KOPT-K1 (cell line): ENCODE measurements around the gene DDX52.
"Not testable (repeated sequence)": the region's sequence is repeated elsewhere in the genome, so short reads cannot be mapped to it uniquely, and the experiment has no call there.

ENCODE experiments used
- H3K27ac ChIP-seq: fragments of 200-600 bp; sonication (generic); 2 replicates; pipeline ENCODE4 v1.5.1; 2016; ENCODE audit warnings: antibody characterized with exemption, mild to moderate bottlenecking, low read depth, low read length; ENCODE audit not compliant: poor library complexity, severe bottlenecking
- H3K36me3 ChIP-seq: fragments of 200-600 bp; sonication (generic); 2 replicates; pipeline ENCODE4 v1.5.1; 2017; ENCODE audit warnings: antibody characterized with exemption, mild to moderate bottlenecking, low read length, moderate library complexity; ENCODE audit not compliant: insufficient read depth
- H3K9me3 ChIP-seq: fragments of 200-600 bp; sonication (generic); 2 replicates; pipeline ENCODE4 v1.5.1; 2017; ENCODE audit warnings: antibody characterized with exemption, low read length, mild to moderate bottlenecking; ENCODE audit not compliant: insufficient read depth, poor library complexity, severe bottlenecking

The DDX52 gene, protein sequence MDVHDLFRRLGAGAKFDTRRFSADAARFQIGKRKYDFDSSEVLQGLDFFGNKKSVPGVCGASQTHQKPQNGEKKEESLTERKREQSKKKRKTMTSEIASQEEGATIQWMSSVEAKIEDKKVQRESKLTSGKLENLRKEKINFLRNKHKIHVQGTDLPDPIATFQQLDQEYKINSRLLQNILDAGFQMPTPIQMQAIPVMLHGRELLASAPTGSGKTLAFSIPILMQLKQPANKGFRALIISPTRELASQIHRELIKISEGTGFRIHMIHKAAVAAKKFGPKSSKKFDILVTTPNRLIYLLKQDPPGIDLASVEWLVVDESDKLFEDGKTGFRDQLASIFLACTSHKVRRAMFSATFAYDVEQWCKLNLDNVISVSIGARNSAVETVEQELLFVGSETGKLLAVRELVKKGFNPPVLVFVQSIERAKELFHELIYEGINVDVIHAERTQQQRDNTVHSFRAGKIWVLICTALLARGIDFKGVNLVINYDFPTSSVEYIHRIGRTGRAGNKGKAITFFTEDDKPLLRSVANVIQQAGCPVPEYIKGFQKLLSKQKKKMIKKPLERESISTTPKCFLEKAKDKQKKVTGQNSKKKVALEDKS

DNA sequence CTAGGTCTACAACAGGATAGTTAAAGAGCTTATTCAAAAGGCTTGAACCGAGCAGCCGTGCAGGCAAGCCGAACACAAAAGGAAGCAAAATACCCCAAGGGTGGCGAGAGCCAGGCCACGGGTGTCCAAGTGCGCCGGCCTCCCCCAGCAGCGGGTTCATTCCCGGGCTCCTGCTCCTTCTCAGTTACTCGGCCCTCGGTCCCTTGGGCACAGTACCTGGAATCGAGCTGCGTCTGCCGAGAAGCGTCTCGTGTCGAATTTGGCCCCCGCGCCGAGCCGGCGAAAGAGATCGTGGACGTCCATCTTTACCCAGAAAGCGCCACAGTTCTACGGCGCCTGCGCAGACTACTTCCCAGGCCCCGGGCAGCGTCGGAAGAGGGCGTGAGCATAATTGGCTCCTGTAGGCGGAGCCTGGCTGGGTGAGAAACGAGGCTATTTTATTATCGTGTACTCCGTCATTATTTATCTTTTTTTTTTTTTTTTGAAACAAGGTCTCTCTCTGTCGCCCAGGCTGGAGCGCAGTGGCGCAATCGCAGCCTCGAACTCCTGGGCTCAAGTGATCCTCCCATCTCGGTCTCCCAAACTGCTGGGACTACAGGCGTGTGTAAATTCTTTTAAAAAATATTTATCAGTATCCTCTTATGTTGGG, at the start of gene DDX52:
DDX52 (minus strand) TSS at position 329 of the 649 bp plus-strand sequence; CDS start at position 303, 26 bp downstream.
- Histone ChIP-seq H3K36me3 (peaks cover 26% of the 10 kb centered on the region), H3K9me3 (no peaks in the 10 kb centered on the region), H3K27ac (peak within 1 kb of the TSS; percentile 71)

DNA sequence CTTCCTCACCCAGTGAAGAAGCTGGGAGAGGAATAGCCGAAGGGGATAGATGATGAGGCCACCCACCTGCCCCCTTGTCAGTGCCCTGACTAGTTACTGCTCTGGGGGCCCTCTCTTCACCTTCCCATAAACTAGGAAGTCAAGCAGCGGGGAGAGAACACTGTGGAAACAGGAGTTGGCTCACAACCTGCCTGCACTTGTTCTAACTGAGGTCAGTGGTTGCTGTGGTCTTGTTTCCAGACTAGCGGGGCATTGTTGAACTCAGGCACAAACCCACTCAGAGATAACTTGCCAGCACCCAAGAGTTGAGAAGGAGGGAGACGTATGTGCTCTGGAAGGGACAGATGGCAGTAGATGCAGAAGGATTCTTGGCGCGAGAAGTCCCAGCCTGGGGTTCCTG, 48.6 kb upstream of the DDX52 start:
- Histone ChIP-seq H3K36me3 (no peaks in the 10 kb centered on the region), H3K9me3 (peaks cover 5% of the 10 kb centered on the region), H3K27ac (no peak overlapping the region)

DNA sequence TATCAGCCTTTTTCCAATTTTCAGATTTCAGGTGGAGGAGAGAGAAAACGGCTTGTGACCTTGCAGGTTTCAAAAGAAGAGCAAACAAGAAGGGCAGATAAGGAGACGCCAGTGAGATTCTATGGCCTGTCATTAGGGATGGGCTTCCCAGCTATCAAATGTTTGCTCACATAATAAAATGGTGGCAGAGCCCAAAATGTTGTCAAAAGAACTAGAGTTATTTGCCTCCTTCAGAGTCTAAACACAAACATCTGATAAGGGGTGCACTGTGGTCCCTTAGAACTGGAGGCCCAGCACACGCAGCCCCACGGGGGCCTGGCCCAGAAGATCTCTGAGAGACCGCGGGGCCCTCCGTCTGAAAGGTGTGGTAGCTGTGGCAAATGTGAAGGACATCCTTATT, 46.1 kb upstream of the DDX52 start:
- Histone ChIP-seq H3K27ac (no peak overlapping the region), H3K36me3 (no peaks in the 10 kb centered on the region), H3K9me3 (no peaks in the 10 kb centered on the region)

DNA sequence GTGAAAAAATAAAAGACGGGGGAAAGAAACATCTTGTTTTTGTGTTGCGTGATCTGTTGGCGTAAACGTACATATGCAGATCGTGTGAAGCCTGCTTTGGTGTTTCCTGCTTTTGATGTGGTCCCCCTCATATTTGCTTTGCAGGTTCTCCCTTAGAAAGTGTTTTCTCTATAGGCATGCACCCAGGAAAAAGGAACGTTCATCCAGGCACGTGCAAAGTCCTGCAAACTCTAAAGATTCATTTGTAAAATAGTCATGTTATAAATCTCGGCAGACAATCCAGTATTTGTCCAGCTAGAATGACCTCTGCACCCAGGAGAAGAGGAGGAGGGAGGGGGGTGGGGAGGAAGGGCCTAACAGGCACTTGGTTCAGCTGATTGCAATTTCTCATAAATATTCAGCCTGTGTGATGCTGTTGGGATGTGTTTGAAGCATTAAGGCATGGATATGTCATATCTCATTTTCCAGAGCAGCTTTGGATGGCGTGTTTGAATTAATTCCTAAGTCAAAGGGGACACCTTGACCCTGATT, 40.3 kb upstream of the DDX52 start:
- H3K27ac ChIP-seq, result no peak overlapping the region
- H3K36me3 ChIP-seq, result no peaks in the 10 kb centered on the region
- peaks cover 5% of the 10 kb centered on the region for H3K9me3 ChIP-seq

DNA sequence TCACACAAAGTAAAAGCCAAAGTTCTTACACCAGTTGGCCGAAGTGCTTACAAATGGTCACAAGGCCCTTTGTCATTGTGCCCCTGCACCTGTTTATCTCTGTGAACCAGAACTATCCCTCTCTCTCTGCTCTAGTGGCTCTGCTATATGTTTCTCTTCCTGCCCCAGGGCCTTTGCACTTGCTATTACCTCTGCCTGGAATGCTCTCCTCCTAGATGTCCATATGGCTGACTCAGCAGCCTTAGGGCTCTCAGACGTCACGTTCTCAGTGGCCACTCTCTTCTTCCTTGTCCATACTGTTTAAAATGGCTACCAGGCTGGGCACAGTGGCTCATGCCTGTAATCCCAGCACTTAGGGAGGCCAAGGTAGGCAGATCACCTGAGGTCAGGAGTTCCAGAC, 38.8 kb upstream of the DDX52 start:
- Histone ChIP-seq H3K9me3 (peaks cover 11% of the 10 kb centered on the region), H3K27ac (no peak overlapping the region), H3K36me3 (no peaks in the 10 kb centered on the region)

DNA sequence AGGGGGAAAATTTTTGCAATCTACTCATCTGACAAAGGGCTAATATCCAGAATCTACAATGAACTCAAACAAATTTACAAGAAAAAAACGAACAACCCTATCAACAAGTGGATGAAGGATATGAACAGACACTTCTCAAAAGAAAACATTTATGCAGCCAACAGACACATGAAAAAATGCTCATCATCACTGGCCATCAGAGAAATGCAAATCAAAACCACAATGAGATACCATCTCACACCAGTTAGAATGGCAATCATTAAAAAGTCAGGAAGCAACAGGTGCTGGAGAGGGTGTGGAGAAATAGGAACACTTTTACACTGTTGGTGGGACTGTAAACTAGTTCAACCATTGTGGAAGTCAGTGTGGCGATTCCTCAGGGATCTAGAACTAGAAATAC, 36.7 kb upstream of the DDX52 start:
- H3K27ac ChIP-seq, H3K36me3 ChIP-seq: not testable (repeated sequence)
- peaks cover 11% of the 10 kb centered on the region for H3K9me3 ChIP-seq

DNA sequence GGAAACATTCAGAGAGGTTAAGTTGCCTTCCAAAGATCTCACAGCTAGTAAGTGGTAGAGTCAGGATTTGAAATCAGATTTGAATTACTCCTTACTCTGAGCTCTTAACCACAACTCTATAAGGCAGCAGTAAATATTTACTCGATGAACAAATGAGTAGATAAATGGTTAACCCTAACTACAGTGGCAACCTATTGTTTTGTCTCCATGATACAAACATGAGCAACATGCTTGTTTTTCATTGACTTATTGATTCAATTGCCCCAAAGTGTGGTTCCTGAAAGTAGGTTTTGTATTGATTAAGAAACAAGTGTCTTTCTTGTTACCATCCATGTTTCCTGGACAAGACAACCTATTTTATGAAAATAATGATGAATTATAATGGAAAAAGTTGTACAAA, 34.8 kb upstream of the DDX52 start:
- Histone ChIP-seq H3K36me3 (no peaks in the 10 kb centered on the region), H3K27ac (no peak overlapping the region), H3K9me3 (peaks cover 11% of the 10 kb centered on the region)

DNA sequence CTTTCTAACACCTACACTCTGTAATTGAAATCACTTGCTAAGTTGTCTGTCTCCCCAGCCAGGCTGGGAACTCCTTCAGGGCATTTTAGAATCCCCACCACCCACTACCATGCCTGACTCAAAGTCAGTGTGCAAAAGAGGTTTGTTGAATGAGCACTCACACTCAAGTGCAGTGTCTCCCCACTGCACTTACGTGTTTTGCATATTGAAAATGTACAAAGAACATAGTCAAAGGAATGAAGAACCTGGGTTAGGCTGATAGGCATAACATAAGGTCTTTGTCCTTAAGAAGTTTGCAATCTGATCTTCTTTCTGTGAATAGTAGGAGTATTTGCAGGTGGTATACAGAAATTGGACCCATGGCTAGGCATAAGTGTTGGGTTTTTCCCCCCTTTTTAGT, 33.8 kb upstream of the DDX52 start:
- Histone ChIP-seq H3K36me3 (no peaks in the 10 kb centered on the region), H3K9me3 (peaks cover 11% of the 10 kb centered on the region), H3K27ac (no peak overlapping the region)

DNA sequence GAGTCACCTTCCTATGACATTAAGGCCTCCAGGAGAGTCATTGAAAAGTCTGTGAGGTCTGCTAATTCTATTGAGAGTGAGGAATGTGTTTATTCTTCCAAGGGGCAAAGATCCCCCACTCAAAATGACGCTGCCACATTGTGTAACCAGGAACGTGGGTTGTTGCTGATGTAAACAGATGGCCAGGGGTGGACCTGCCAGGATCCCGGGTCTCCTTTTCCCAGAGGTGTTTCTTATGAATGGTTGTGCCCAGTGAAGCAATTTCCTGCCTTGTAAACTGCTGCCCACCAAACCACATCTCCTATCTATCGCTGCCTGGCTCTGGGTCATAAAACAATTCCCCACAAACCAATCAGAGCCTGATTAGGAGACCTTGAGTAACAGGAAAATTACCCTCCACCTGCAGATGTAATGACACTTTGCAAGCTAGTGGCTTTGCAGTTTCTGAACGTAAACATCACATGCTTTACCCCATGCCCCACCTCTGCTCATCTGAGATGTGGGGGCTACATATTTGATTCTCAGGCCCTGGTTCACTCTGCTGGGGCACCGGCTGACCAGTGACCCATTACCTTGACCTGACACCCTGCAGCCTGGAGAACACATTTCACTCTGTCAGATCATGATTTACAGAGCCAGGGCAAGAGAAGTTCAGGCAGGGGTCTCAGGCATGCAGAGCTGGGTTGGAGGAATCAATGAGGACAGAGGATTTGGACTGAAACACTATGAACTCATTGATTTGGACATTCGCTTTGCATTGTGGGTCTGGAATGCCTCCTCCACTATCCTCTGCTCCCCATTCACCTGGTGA, 33.1 kb upstream of the DDX52 start:
- Histone ChIP-seq H3K36me3 (no peaks in the 10 kb centered on the region), H3K27ac (no peak overlapping the region), H3K9me3 (peaks cover 11% of the 10 kb centered on the region)

DNA sequence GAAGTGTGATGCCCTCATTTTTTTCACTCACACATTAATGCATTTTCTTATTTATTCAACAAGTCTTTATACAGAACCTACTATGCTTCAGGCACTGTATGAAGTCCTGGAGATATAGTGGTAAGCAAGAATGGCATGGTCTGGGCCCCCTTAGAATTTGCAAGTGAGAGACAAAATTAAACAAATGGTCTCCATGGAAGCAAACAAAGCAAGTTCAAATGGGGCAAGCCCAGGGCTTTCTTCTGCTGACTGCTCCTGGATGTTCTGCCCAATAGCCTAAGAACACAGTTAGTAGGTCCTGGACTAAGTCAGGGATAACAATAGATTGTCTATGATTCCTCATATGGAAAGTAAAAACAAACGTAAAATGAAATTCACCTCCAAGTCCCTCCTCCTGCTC, 31.3 kb upstream of the DDX52 start:
- H3K9me3 ChIP-seq, result peaks cover 11% of the 10 kb centered on the region
- H3K27ac ChIP-seq, result no peak overlapping the region
- no peaks in the 10 kb centered on the region for H3K36me3 ChIP-seq

DNA sequence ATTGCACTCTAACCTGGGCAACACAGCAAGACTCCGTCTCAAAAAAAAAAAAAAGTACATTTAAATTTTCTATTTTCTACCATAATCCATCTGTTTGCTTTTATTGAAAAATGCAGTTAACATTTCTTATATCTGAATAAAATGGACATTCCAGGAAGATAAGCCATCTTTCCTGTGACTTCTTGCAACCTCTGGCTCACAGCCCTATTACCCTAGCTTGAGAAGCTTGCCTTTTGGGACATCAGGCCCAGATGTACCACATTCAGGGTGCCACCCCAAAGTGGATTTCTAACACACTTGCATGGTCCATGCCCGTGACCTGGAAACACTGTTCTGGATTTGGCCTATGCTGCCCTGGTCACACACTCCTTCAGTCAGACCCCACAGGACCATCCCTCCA, 30.1 kb upstream of the DDX52 start:
- Histone ChIP-seq H3K27ac (no peak overlapping the region), H3K9me3 (peaks cover 5% of the 10 kb centered on the region), H3K36me3 (no peaks in the 10 kb centered on the region)

DNA sequence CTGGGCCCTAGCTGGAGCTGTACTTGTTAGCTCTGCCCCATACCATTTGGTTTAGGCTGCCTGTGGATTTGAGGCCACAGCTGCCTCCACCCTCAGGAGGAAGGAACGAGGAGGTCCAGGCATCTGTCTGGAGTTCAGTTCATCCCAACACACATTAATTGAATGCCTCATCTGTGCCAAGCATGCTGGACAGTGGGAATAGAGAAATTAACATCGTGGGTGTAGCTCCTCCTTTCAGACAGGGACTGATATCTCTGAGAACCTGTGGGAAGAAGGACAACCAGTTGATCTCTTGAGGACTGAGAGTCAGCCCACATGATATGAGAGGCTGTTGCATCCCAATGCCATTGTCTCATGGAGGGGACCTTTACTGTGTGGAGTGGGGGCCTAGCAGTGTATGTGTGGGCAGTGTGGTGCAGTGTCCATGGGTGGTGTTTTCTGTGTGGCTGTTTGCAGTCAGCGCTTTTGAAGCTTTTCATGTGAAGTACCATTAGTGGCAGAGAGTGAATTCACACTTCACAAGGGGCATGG, 29.4 kb upstream of the DDX52 start:
- Histone ChIP-seq H3K9me3 (no peaks in the 10 kb centered on the region), H3K36me3 (no peaks in the 10 kb centered on the region), H3K27ac (no peak overlapping the region)

DNA sequence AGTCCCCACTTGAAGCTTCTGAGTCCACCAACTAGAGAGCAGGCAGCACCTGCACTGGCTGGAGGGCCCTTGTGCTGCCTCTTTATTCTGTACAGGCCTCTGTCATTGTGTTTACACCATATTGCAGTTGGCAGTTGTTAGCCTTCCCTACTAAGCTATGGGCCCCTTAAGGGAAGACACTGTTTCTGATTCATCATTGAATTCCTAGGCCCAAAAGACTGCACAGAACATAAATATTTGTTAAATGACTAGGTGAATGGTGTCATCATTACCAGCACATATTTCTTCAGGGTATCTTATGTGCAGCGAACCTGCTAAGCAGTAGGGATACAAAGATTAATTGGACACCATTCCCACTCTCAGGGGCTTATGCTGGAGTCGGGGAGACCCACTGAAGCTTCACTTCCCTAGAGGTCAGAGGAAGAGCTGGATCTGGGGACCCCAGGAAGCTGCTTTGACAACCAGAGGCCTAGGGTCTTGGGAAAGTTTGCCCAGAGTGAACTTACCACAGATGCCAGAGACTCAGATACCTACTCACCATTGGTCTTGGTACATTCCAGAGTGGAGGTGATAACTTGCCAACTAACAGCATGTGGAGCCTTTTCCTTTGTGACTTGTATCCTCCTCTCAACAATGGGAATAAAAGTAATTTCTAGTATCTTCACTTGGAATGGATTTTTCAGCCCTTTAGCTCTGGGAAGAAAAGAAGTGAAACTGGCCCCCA, 28.7 kb upstream of the DDX52 start:
- H3K36me3 ChIP-seq, result no peaks in the 10 kb centered on the region
- no peaks in the 10 kb centered on the region for H3K9me3 ChIP-seq
- no peak overlapping the region for H3K27ac ChIP-seq
